ENCODE data around the gene SOS2.
A peak's percentile ranks its signal among the peaks of the same experiment; 100 is the strongest.

The SOS2 gene

GRCh38 chr14:50262865-50263264, 31.5 kb upstream of the SOS2 start:
- H3K27me3 ChIP-seq, result no peaks in the 10 kb centered on the region
- H3K27ac ChIP-seq, result no peak overlapping the region
- no peaks in the 10 kb centered on the region for H3K9me3 ChIP-seq
- DNase-seq, result no peak
- H3K4me1 ChIP-seq, result no peaks in the 10 kb centered on the region
- TF ChIP-seq CTCF (IDR thresholded peaks at IDR 0.05), result no peak
- intact Hi-C loops (cut with DNase I; ENCODE audit: low total_unique reads), result no loop called here
- H3K36me3 ChIP-seq, result no peaks in the 10 kb centered on the region
- H3K4me3 ChIP-seq, result no peak overlapping the region

- H3K27ac ChIP-seq, result no peak overlapping the region
- no peaks in the 10 kb centered on the region for H3K4me1 ChIP-seq
- no peak overlapping the region for H3K4me3 ChIP-seq
- no peaks in the 10 kb centered on the region for H3K36me3 ChIP-seq
- H3K27me3 ChIP-seq, result no peaks in the 10 kb centered on the region
- no peak for DNase-seq
- H3K9me3 ChIP-seq, result no peaks in the 10 kb centered on the region
- intact Hi-C loops (cut with DNase I; ENCODE audit: low total_unique reads), result no loop called here
- peak; percentile 42 to 55 for TF ChIP-seq CTCF (IDR thresholded peaks at IDR 0.05)
These were observed 29.1 kb upstream of the SOS2 start for GRCh38 chr14:50260511-50260910.

- Histone ChIP-seq H3K4me3 (no peak overlapping the region), H3K27me3 (no peaks in the 10 kb centered on the region), H3K9me3 (no peaks in the 10 kb centered on the region), H3K4me1 (no peaks in the 10 kb centered on the region), H3K27ac (no peak overlapping the region), H3K36me3 (no peaks in the 10 kb centered on the region)
- no peak for DNase-seq
- intact Hi-C loops (cut with DNase I; ENCODE audit: low total_unique reads), result no loop called here
- no peak for TF ChIP-seq CTCF (IDR thresholded peaks at IDR 0.05)
These were observed 28.7 kb upstream of the SOS2 start for GRCh38 chr14:50260072-50260471.

GRCh38 chr14:50257732-50258131, 26.4 kb upstream of the SOS2 start:
- no peaks in the 10 kb centered on the region for H3K4me1 ChIP-seq
- H3K27ac ChIP-seq, result no peak overlapping the region
- H3K9me3 ChIP-seq, result no peaks in the 10 kb centered on the region
- intact Hi-C loops (cut with DNase I; ENCODE audit: low total_unique reads), result no loop called here
- no peaks in the 10 kb centered on the region for H3K27me3 ChIP-seq
- no peak for TF ChIP-seq CTCF (IDR thresholded peaks at IDR 0.05)
- no peak overlapping the region for H3K4me3 ChIP-seq
- H3K36me3 ChIP-seq, result no peaks in the 10 kb centered on the region
- no peak for DNase-seq

GRCh38 chr14:50254248-50254647, 22.9 kb upstream of the SOS2 start:
- Histone ChIP-seq H3K27me3 (no peaks in the 10 kb centered on the region), H3K4me3 (no peak overlapping the region), H3K4me1 (no peaks in the 10 kb centered on the region), H3K27ac (no peak overlapping the region), H3K9me3 (no peaks in the 10 kb centered on the region), H3K36me3 (peaks cover 0 to 3% (median 0%) of the 10 kb centered on the region in 3 donors)
- DNase-seq, result no peak
- TF ChIP-seq CTCF (IDR thresholded peaks at IDR 0.05), result no peak
- intact Hi-C loops (cut with DNase I; ENCODE audit: low total_unique reads), result no loop called here

GRCh38 chr14:50249136-50249775, 17.9 kb upstream of the SOS2 start:
- Histone ChIP-seq H3K27me3 (no peaks in the 10 kb centered on the region), H3K9me3 (no peaks in the 10 kb centered on the region), H3K27ac (no peak overlapping the region), H3K4me3 (no peak overlapping the region), H3K4me1 (no peaks in the 10 kb centered on the region), H3K36me3 (peaks cover 0 to 4% (median 0%) of the 10 kb centered on the region in 3 donors)
- no peak for TF ChIP-seq CTCF (IDR thresholded peaks at IDR 0.05)
- no peak for DNase-seq
- intact Hi-C loops (cut with DNase I; ENCODE audit: low total_unique reads), result no loop called here
